ENCODE results near the gene MEPE.

MEPE gene

GRCh38 chr4:87832669-87833068, at the start of gene MEPE:
TSS of gene MEPE (plus strand) at chr4:87832969. CDS start at chr4:87834715, 1,746 bp downstream.
- TF ChIP-seq ZFX (IDR thresholded peaks at IDR 0.05): no peak
- TF ChIP-seq CTCF (conservative IDR thresholded peaks at IDR 0.05): no peak
- no peak within 1 kb of the TSS for H3K27ac ChIP-seq

GRCh38 chr4:87783781-87784180, 49.0 kb upstream of the MEPE start:
- H3K27ac ChIP-seq: no peak overlapping the region
- TF ChIP-seq CTCF (conservative IDR thresholded peaks at IDR 0.05) (no peak), ZFX (IDR thresholded peaks at IDR 0.05) (no peak)

GRCh38 chr4:87785731-87786509, 46.8 kb upstream of the MEPE start:
- TF ChIP-seq ZFX (IDR thresholded peaks at IDR 0.05): no peak
- TF ChIP-seq CTCF (conservative IDR thresholded peaks at IDR 0.05): no peak
- H3K27ac ChIP-seq: no peak overlapping the region

- no peak within 1 kb of the TSS for H3K27ac ChIP-seq
- TF ChIP-seq CTCF (conservative IDR thresholded peaks at IDR 0.05) (no peak), ZFX (IDR thresholded peaks at IDR 0.05) (no peak)
These were observed 33.3 kb upstream of the MEPE start, which contains the start of gene IBSP for GRCh38 chr4:87799301-87800113. TSS of gene IBSP (plus strand) at chr4:87799554. CDS start at chr4:87802362, 2,808 bp downstream.

- H3K27ac ChIP-seq: no peak overlapping the region
- TF ChIP-seq CTCF (conservative IDR thresholded peaks at IDR 0.05): no peak
- TF ChIP-seq ZFX (IDR thresholded peaks at IDR 0.05): no peak
These were observed 29.9 kb upstream of the MEPE start for GRCh38 chr4:87802858-87803257.

GRCh38 chr4:87803421-87803820, 29.3 kb upstream of the MEPE start:
- no peak for TF ChIP-seq ZFX (IDR thresholded peaks at IDR 0.05)
- no peak for TF ChIP-seq CTCF (conservative IDR thresholded peaks at IDR 0.05)
- no peak overlapping the region for H3K27ac ChIP-seq

- TF ChIP-seq CTCF (conservative IDR thresholded peaks at IDR 0.05) (no peak), ZFX (IDR thresholded peaks at IDR 0.05) (no peak)
- no peak overlapping the region for H3K27ac ChIP-seq
These were observed 27.9 kb upstream of the MEPE start for GRCh38 chr4:87804871-87805270.

All from C4-2B (cell line).